ENCODE data around the gene ENTREP1.

Gene ENTREP1

DNA sequence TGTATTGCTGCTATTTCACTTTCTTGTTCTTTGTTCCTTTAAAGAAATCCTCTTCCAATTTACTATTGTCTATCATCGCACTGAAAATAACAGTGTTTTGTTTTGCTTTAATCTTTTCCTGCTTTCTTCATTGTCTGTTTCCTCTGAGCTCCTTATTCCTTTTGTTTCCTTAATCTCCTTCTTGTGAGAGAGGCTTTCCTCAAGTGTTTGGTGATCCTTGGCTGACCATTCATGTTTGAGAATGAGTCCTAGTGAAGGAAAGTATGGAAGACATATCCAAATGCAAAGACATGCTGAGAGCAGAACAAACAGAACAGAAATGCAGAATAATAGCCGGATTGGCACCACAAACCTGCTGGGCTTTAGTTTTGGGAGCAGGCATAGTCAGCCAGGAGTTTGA lies 42.0 kb upstream of the ENTREP1 start:
- no peak overlapping the region for H3K27ac ChIP-seq (ENCODE audit: low read length, poor library complexity, severe bottlenecking)
- no peaks in the 10 kb centered on the region for H3K9me3 ChIP-seq (ENCODE audit: control insufficient read depth, low read length)
- no peak overlapping the region for H4K8ac ChIP-seq (ENCODE audit: low read length)
- no peak overlapping the region for H2BK12ac ChIP-seq (ENCODE audit: low read length in 2 of 2)
- H3K23ac ChIP-seq (ENCODE audit: low read length in 2 of 2) = no peak overlapping the region
- no peaks in the 10 kb centered on the region for H3K79me1 ChIP-seq (replicated peaks; ENCODE audit: low read length, poor library complexity, severe bottlenecking)
- no peak overlapping the region for H2BK120ac ChIP-seq (ENCODE audit: low read depth, low read length)
- H2BK15ac ChIP-seq (ENCODE audit: low read depth, poor library complexity, severe bottlenecking) = no peak overlapping the region
- H3K9ac ChIP-seq (ENCODE audit: low read length) = no peak overlapping the region
- no peak overlapping the region for H3K4me2 ChIP-seq (ENCODE audit: low read length, poor library complexity, severe bottlenecking)
- no peak overlapping the region for H2AK5ac ChIP-seq (ENCODE audit: low read length, severe bottlenecking)
- 71% methylated on average over 2 of the region's 2 CpGs for WGBS
- no peak overlapping the region for H2BK5ac ChIP-seq (ENCODE audit: low read depth, low read length, poor library complexity, severe bottlenecking)
- no peaks in the 10 kb centered on the region for H3K36me3 ChIP-seq (ENCODE audit: control insufficient read depth in 1 of 2, insufficient read depth in 2 of 2, low read depth in 1 of 2, low read length in 2 of 2)
- no peak overlapping the region for H2AFZ ChIP-seq (ENCODE audit: low read depth, low read length)
- H3K4me1 ChIP-seq (ENCODE audit: control insufficient read depth, insufficient read depth, low read depth, low read length) = no peaks in the 10 kb centered on the region
- no peak overlapping the region for H3K18ac ChIP-seq (ENCODE audit: low read depth in 1 of 2, low read length in 2 of 2)
- H3K4me3 ChIP-seq (ENCODE audit: insufficient read depth in 1 of 2, low read depth in 1 of 2, low read length in 2 of 2) = no peak overlapping the region
- no peak overlapping the region for H3K4ac ChIP-seq (ENCODE audit: low read depth in 1 of 2, low read length in 2 of 2)
- H3K27me3 ChIP-seq (ENCODE audit: control insufficient read depth in 1 of 2, insufficient read depth in 1 of 2, low read length in 2 of 2) = peaks cover under 1 to 2% of the 10 kb centered on the region in 2 experiments
- H3K14ac ChIP-seq (ENCODE audit: low read length in 2 of 2) = no peak overlapping the region
- DNase-seq = no peak
- no peak overlapping the region for H4K91ac ChIP-seq (ENCODE audit: low read length)

DNA sequence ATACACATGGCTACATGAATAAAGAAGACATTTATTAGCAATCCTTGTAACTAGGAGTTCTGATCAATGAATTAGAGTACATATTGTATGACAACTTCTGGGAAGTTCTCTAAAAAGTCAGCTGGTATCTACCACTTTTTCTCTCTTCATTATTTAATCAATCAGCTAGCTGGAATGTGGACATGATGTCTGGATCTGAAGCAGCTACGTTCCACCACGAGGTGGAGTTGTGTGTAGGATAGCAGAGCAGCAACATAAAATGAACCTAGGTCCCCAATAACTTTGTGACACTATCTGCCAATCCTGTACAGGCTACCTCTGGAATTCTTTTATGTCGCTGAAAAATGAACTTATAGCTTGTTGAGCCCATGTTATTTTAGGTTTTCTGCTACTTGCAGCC lies 32.9 kb upstream of the ENTREP1 start:
- peaks cover 2 to 8% of the 10 kb centered on the region in 2 experiments for H3K27me3 ChIP-seq (ENCODE audit: control insufficient read depth in 1 of 2, insufficient read depth in 1 of 2, low read length in 2 of 2)
- no peak overlapping the region for H2BK5ac ChIP-seq (ENCODE audit: low read depth, low read length, poor library complexity, severe bottlenecking)
- H3K27ac ChIP-seq (ENCODE audit: low read length, poor library complexity, severe bottlenecking) = no peak overlapping the region
- no peak overlapping the region for H2BK12ac ChIP-seq (ENCODE audit: low read length in 2 of 2)
- H3K18ac ChIP-seq (ENCODE audit: low read depth in 1 of 2, low read length in 2 of 2) = no peak overlapping the region
- no peaks in the 10 kb centered on the region for H3K4me1 ChIP-seq (ENCODE audit: control insufficient read depth, insufficient read depth, low read depth, low read length)
- H3K23ac ChIP-seq (ENCODE audit: low read length in 2 of 2) = no peak overlapping the region
- H4K8ac ChIP-seq (ENCODE audit: low read length) = no peak overlapping the region
- no peak overlapping the region for H3K14ac ChIP-seq (ENCODE audit: low read length in 2 of 2)
- H2AFZ ChIP-seq (ENCODE audit: low read depth, low read length) = no peak overlapping the region
- H2BK15ac ChIP-seq (ENCODE audit: low read depth, poor library complexity, severe bottlenecking) = no peak overlapping the region
- H3K36me3 ChIP-seq (ENCODE audit: control insufficient read depth in 1 of 2, insufficient read depth in 2 of 2, low read depth in 1 of 2, low read length in 2 of 2) = no peaks in the 10 kb centered on the region
- H4K91ac ChIP-seq (ENCODE audit: low read length) = no peak overlapping the region
- H3K4ac ChIP-seq (ENCODE audit: low read depth in 1 of 2, low read length in 2 of 2) = no peak overlapping the region
- 84% methylated on average over 3 of the region's 3 CpGs for WGBS
- no peak for DNase-seq
- no peak overlapping the region for H3K4me3 ChIP-seq (ENCODE audit: insufficient read depth in 1 of 2, low read depth in 1 of 2, low read length in 2 of 2)
- no peak overlapping the region for H2BK120ac ChIP-seq (ENCODE audit: low read depth, low read length)
- no peaks in the 10 kb centered on the region for H3K9me3 ChIP-seq (ENCODE audit: control insufficient read depth, low read length)
- no peaks in the 10 kb centered on the region for H3K79me1 ChIP-seq (replicated peaks; ENCODE audit: low read length, poor library complexity, severe bottlenecking)
- no peak overlapping the region for H3K9ac ChIP-seq (ENCODE audit: low read length)
- H2AK5ac ChIP-seq (ENCODE audit: low read length, severe bottlenecking) = no peak overlapping the region
- H3K4me2 ChIP-seq (ENCODE audit: low read length, poor library complexity, severe bottlenecking) = no peak overlapping the region

DNA sequence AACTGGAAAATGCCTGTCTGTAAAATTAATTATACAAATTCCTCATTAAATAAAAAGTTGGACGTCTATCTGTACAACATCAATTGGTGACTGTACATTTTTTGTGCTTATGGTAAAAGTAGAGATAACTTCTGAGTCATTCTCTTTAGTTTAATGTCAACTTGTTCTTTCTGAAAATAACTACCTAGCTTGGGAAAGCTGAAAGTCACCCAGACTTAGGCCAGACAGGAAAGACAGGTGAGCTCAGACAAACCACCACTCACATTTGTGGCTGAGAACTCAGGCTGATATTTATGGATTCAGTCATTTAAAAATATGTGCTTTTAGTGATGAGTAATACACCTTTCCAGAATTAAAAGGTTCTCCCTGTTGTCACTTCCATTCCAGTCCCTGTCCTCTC lies 31.9 kb upstream of the ENTREP1 start:
- H3K4me3 ChIP-seq (ENCODE audit: insufficient read depth in 1 of 2, low read depth in 1 of 2, low read length in 2 of 2) = no peak overlapping the region
- H3K14ac ChIP-seq (ENCODE audit: low read length in 2 of 2) = no peak overlapping the region
- no peak overlapping the region for H3K27ac ChIP-seq (ENCODE audit: low read length, poor library complexity, severe bottlenecking)

DNA sequence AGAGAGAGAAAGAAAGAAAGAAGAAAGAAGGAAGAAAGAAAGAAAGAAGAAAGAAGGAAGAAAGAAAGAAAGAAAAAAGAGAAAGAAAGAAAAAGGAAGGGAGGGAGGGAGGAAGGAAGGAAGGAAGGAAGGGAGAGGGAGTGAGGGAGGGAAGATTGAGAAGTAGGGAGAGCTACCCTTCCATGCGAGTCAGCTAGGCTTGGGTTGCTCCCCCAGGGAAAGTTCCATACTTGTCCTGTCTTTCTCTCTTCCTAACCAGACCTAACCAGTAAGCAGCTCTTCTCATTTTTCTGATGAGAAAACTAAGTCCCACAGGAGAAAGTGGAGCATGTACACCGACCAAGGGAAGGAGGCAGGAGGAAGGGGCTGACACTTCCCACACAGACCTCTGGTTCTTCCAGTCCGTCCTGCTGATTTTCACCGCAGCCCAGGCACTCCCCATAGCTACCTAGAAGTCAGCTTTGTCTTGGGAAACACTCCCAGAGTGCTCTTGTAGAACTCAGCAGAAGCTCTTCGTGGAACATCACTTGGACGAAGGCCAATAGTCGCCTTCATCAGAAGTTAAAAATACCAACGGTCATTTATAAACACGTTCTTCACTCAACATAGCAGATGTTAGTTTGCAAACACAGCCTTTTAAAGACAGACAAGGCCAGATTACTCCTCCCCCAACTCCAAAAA lies 29.0 kb upstream of the ENTREP1 start:
- DNase-seq = peak; percentile 15
- Histone ChIP-seq H3K23ac (ENCODE audit: low read length in 2 of 2) (no peak overlapping the region), H4K8ac (ENCODE audit: low read length) (no peak overlapping the region), H3K4me2 (ENCODE audit: low read length, poor library complexity, severe bottlenecking) (no peak overlapping the region), H3K9ac (ENCODE audit: low read length) (no peak overlapping the region), H2BK120ac (ENCODE audit: low read depth, low read length) (no peak overlapping the region), H3K27ac (ENCODE audit: low read length, poor library complexity, severe bottlenecking) (no peak overlapping the region), H3K14ac (ENCODE audit: low read length in 2 of 2) (no peak overlapping the region), H2BK5ac (ENCODE audit: low read depth, low read length, poor library complexity, severe bottlenecking) (no peak overlapping the region), H3K18ac (ENCODE audit: low read depth in 1 of 2, low read length in 2 of 2) (no peak overlapping the region), H3K36me3 (ENCODE audit: control insufficient read depth in 1 of 2, insufficient read depth in 2 of 2, low read depth in 1 of 2, low read length in 2 of 2) (no peaks in the 10 kb centered on the region), H4K91ac (ENCODE audit: low read length) (no peak overlapping the region), H2AK5ac (ENCODE audit: low read length, severe bottlenecking) (no peak overlapping the region), H2AFZ (ENCODE audit: low read depth, low read length) (no peak overlapping the region), H3K4me1 (ENCODE audit: control insufficient read depth, insufficient read depth, low read depth, low read length) (no peaks in the 10 kb centered on the region), H2BK15ac (ENCODE audit: low read depth, poor library complexity, severe bottlenecking) (no peak overlapping the region), H3K27me3 (ENCODE audit: control insufficient read depth in 1 of 2, insufficient read depth in 1 of 2, low read length in 2 of 2) (peaks cover 3 to 5% of the 10 kb centered on the region in 2 experiments), H3K4me3 (ENCODE audit: insufficient read depth in 1 of 2, low read depth in 1 of 2, low read length in 2 of 2) (no peak overlapping the region), H3K9me3 (ENCODE audit: control insufficient read depth, low read length) (no peaks in the 10 kb centered on the region), H2BK12ac (ENCODE audit: low read length in 2 of 2) (no peak overlapping the region), H3K79me1 (replicated peaks; ENCODE audit: low read length, poor library complexity, severe bottlenecking) (no peaks in the 10 kb centered on the region), H3K4ac (ENCODE audit: low read depth in 1 of 2, low read length in 2 of 2) (no peak overlapping the region)
- 71% methylated on average over 8 of the region's 9 CpGs for WGBS

More for the DNA sequence above, 31.9 kb upstream of the ENTREP1 start:
- Histone ChIP-seq H3K4me2 (ENCODE audit: low read length, poor library complexity, severe bottlenecking) (no peak overlapping the region), H2BK120ac (ENCODE audit: low read depth, low read length) (no peak overlapping the region), H3K79me1 (replicated peaks; ENCODE audit: low read length, poor library complexity, severe bottlenecking) (no peaks in the 10 kb centered on the region), H2BK15ac (ENCODE audit: low read depth, poor library complexity, severe bottlenecking) (no peak overlapping the region), H3K4ac (ENCODE audit: low read depth in 1 of 2, low read length in 2 of 2) (no peak overlapping the region), H3K18ac (ENCODE audit: low read depth in 1 of 2, low read length in 2 of 2) (no peak overlapping the region), H2AFZ (ENCODE audit: low read depth, low read length) (no peak overlapping the region), H3K27me3 (ENCODE audit: control insufficient read depth in 1 of 2, insufficient read depth in 1 of 2, low read length in 2 of 2) (peaks cover 3 to 10% of the 10 kb centered on the region in 2 experiments), H3K4me1 (ENCODE audit: control insufficient read depth, insufficient read depth, low read depth, low read length) (no peaks in the 10 kb centered on the region), H3K23ac (ENCODE audit: low read length in 2 of 2) (no peak overlapping the region), H2AK5ac (ENCODE audit: low read length, severe bottlenecking) (no peak overlapping the region), H4K8ac (ENCODE audit: low read length) (no peak overlapping the region), H2BK12ac (ENCODE audit: low read length in 2 of 2) (no peak overlapping the region), H3K9ac (ENCODE audit: low read length) (no peak overlapping the region), H3K36me3 (ENCODE audit: control insufficient read depth in 1 of 2, insufficient read depth in 2 of 2, low read depth in 1 of 2, low read length in 2 of 2) (no peaks in the 10 kb centered on the region), H3K9me3 (ENCODE audit: control insufficient read depth, low read length) (no peaks in the 10 kb centered on the region), H4K91ac (ENCODE audit: low read length) (no peak overlapping the region), H2BK5ac (ENCODE audit: low read depth, low read length, poor library complexity, severe bottlenecking) (no peak overlapping the region)
- no peak for DNase-seq
- WGBS = no CpG with 5 or more reads among the region's 1 CpG

Data from mesenchymal stem cell (in vitro differentiated cells and primary cell).